SK-N-SH treated with all-trans-retinoic acid at 6 μM for 48 hours (cell line): Measurements from ENCODE around the gene NTN1.

Experiments
- ATAC-seq: fragments of 200-7000 bp; cut with Tn5 transposase; 3 replicates; pipeline ENCODE4 v1.9.1; 2020; ENCODE audit warnings: mild to moderate bottlenecking, moderate library complexity
- CSDC2 ChIP-seq: fragments of 250-450 bp; sonication (Bioruptor Pico); IDR thresholded peaks from 2 replicates; pipeline ENCODE4 v1.5.0; 2020; ENCODE audit warnings: mild to moderate bottlenecking, moderate library complexity
- ESRRG ChIP-seq: fragments of 250-450 bp; sonication (Bioruptor Pico); IDR thresholded peaks from 2 replicates; pipeline ENCODE4 v1.6.1; 2021; ENCODE audit warnings: mild to moderate bottlenecking
- GLIS3 ChIP-seq: fragments of 250-450 bp; sonication (Bioruptor Pico); IDR thresholded peaks from 2 replicates; pipeline ENCODE4 v1.5.0; 2020; ENCODE audit warnings: mild to moderate bottlenecking, moderate library complexity
- ISL1 ChIP-seq: fragments of 250-450 bp; sonication (Bioruptor Pico); IDR thresholded peaks from 2 replicates; pipeline ENCODE4 v2.1.2; 2022; ENCODE audit warnings: mild to moderate bottlenecking, moderate library complexity
- OSR1 ChIP-seq: fragments of 250-450 bp; sonication (Bioruptor Pico); IDR thresholded peaks from 2 replicates; pipeline ENCODE4 v1.8.0; 2022; ENCODE audit warnings: moderate library complexity, mild to moderate bottlenecking, inconsistent platforms
- PATZ1 ChIP-seq: fragments of 250-450 bp; sonication (Bioruptor Pico); IDR thresholded peaks from 2 replicates; pipeline ENCODE4 v1.8.0; 2020; ENCODE audit warnings: mild to moderate bottlenecking, moderate library complexity, borderline replicate concordance
- POU6F1 ChIP-seq: fragments of 250-450 bp; sonication (Bioruptor Pico); IDR thresholded peaks from 2 replicates; pipeline ENCODE4 v1.8.0; 2021; ENCODE audit warnings: low read depth, mild to moderate bottlenecking, moderate library complexity, borderline replicate concordance
- RARB ChIP-seq: fragments of 250-450 bp; sonication (Bioruptor Pico); IDR thresholded peaks from 2 replicates; pipeline ENCODE4 v1.8.0; 2021; ENCODE audit warnings: mild to moderate bottlenecking, moderate library complexity
- ZC3H10 ChIP-seq: fragments of 250-450 bp; sonication (Bioruptor Pico); IDR thresholded peaks from 2 replicates; pipeline ENCODE4 v1.5.1; 2021; ENCODE audit warnings: mild to moderate bottlenecking, moderate library complexity
- ZFP3 ChIP-seq: fragments of 250-450 bp; sonication (Bioruptor Pico); IDR thresholded peaks from 2 replicates; pipeline ENCODE4 v1.5.0; 2020; ENCODE audit warnings: mild to moderate bottlenecking, moderate library complexity
- ZFP30 ChIP-seq: fragments of 450-650 bp; formaldehyde crosslinking; IDR thresholded peaks from 2 replicates; pipeline ENCODE4 v1.5.0; 2022; ENCODE audit warnings: mild to moderate bottlenecking, moderate library complexity
- ZNF565 ChIP-seq: fragments of 450-650 bp; formaldehyde crosslinking; conservative IDR thresholded peaks from 2 replicates; pipeline ENCODE4 v1.5.0; 2020; ENCODE audit warnings: low read depth, mild to moderate bottlenecking, moderate library complexity
- ZNF70 ChIP-seq: fragments of 450-650 bp; formaldehyde crosslinking; IDR thresholded peaks from 2 replicates; pipeline ENCODE4 v1.5.0; 2020; ENCODE audit warnings: mild to moderate bottlenecking, moderate library complexity
- ZNF8 ChIP-seq: fragments of 450-650 bp; formaldehyde crosslinking; IDR thresholded peaks from 2 replicates; pipeline ENCODE4 v1.5.0; 2020; ENCODE audit warnings: mild to moderate bottlenecking, moderate library complexity
- TF ChIP-seq, protein P1 (sequence below): fragments of 250-450 bp; sonication (Bioruptor Pico); IDR thresholded peaks from 2 replicates; pipeline ENCODE4 v1.5.0; 2020; ENCODE audit warnings: mild to moderate bottlenecking, moderate library complexity
- TF ChIP-seq, protein P2 (sequence below): fragments of 250-450 bp; sonication (Bioruptor Pico); IDR thresholded peaks from 2 replicates; pipeline ENCODE4 v1.5.1; 2020; ENCODE audit warnings: low read depth, mild to moderate bottlenecking, moderate library complexity
- TF ChIP-seq, protein P3 (sequence below): fragments of 250-450 bp; sonication (Bioruptor Pico); IDR thresholded peaks from 2 replicates; pipeline ENCODE4 v1.5.1; 2021; ENCODE audit warnings: mild to moderate bottlenecking, moderate library complexity

The NTN1 gene

DNA sequence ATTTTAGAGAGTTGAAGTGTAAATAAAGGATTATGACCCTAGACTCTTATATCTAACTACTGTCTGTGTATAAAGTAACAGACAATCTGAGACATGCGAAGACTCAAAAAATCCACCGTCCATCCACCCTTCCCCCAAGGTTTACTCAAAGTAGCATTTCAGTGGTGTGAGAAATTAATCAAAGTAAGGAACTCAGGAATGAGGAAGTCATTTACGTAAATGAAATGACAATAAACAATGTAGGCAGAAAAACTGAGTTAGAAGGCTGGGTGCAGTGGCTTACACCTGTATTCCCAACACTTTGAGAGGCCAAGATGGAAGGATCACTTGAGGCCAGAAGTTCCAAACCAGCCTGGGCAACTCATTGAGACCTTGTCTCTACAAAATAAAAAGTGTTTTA is 19.8 kb upstream of the NTN1 start (continued):
- TF ChIP-seq POU6F1 (no peak), RARB (no peak), ZFP30 (CRISPR knock-in tag) (no peak)

GRCh38 chr17:9002227-9002605 is 19.1 kb upstream of the NTN1 start:
- TF ChIP-seq PATZ1 (CRISPR knock-in tag) (no peak), GLIS3 (CRISPR knock-in tag) (no peak), ZNF565 (CRISPR knock-in tag) (no peak), ZFP30 (CRISPR knock-in tag) (no peak), ISL1 (CRISPR knock-in tag) (no peak), ZNF70 (CRISPR knock-in tag) (no peak), ZNF8 (CRISPR knock-in tag) (no peak), ESRRG (CRISPR knock-in tag) (no peak), POU6F1 (no peak), ZFP3 (no peak), CSDC2 (CRISPR knock-in tag) (no peak), OSR1 (CRISPR knock-in tag) (no peak)
- TF ChIP-seq, protein P1, sequence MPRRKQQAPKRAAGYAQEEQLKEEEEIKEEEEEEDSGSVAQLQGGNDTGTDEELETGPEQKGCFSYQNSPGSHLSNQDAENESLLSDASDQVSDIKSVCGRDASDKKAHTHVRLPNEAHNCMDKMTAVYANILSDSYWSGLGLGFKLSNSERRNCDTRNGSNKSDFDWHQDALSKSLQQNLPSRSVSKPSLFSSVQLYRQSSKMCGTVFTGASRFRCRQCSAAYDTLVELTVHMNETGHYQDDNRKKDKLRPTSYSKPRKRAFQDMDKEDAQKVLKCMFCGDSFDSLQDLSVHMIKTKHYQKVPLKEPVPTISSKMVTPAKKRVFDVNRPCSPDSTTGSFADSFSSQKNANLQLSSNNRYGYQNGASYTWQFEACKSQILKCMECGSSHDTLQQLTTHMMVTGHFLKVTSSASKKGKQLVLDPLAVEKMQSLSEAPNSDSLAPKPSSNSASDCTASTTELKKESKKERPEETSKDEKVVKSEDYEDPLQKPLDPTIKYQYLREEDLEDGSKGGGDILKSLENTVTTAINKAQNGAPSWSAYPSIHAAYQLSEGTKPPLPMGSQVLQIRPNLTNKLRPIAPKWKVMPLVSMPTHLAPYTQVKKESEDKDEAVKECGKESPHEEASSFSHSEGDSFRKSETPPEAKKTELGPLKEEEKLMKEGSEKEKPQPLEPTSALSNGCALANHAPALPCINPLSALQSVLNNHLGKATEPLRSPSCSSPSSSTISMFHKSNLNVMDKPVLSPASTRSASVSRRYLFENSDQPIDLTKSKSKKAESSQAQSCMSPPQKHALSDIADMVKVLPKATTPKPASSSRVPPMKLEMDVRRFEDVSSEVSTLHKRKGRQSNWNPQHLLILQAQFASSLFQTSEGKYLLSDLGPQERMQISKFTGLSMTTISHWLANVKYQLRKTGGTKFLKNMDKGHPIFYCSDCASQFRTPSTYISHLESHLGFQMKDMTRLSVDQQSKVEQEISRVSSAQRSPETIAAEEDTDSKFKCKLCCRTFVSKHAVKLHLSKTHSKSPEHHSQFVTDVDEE, result no peak
- TF ChIP-seq, protein P2, sequence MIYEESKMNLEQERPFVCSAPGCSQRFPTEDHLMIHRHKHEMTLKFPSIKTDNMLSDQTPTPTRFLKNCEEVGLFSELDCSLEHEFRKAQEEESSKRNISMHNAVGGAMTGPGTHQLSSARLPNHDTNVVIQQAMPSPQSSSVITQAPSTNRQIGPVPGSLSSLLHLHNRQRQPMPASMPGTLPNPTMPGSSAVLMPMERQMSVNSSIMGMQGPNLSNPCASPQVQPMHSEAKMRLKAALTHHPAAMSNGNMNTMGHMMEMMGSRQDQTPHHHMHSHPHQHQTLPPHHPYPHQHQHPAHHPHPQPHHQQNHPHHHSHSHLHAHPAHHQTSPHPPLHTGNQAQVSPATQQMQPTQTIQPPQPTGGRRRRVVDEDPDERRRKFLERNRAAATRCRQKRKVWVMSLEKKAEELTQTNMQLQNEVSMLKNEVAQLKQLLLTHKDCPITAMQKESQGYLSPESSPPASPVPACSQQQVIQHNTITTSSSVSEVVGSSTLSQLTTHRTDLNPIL (CRISPR knock-in tag), result no peak
- ATAC-seq, result no peak

GRCh38 chr17:9002606-9003354 is 18.5 kb upstream of the NTN1 start:
- TF ChIP-seq, protein P3, sequence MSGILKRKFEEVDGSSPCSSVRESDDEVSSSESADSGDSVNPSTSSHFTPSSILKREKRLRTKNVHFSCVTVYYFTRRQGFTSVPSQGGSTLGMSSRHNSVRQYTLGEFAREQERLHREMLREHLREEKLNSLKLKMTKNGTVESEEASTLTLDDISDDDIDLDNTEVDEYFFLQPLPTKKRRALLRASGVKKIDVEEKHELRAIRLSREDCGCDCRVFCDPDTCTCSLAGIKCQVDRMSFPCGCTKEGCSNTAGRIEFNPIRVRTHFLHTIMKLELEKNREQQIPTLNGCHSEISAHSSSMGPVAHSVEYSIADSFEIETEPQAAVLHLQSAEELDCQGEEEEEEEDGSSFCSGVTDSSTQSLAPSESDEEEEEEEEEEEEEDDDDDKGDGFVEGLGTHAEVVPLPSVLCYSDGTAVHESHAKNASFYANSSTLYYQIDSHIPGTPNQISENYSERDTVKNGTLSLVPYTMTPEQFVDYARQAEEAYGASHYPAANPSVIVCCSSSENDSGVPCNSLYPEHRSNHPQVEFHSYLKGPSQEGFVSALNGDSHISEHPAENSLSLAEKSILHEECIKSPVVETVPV (CRISPR knock-in tag), result no peak
- TF ChIP-seq ZC3H10 (CRISPR knock-in tag), result no peak
- TF ChIP-seq, all 23 proteins: peak for 0
- peak; percentile 60; the same call in 2 of the 3 replicates for ATAC-seq
